Neural progenitor cell (in vitro differentiated cells): ENCODE measurements around the gene GCC1. TPM values are rescaled to one million over a fixed set of nuclear protein-coding genes. Genes with fewer than 3 reads are reported as not detected.
A peak's percentile ranks its signal among the peaks of the same experiment; 100 is the strongest.

Experiments
- DNase-seq: peaks from one replicate; pipeline ENCODE4 v3.0.0-alpha.2; 2016; ENCODE audit warnings: low spot score
- H2AFZ ChIP-seq: fragments of 200-600 bp; sonication (generic); replicated peaks from 2 replicates; pipeline ENCODE4 v1.6.1; 2016; ENCODE audit warnings: antibody characterized with exemption
- H3F3A ChIP-seq: fragments of 200-600 bp; sonication (generic); 2 replicates; pipeline ENCODE4 v1.6.1; 2016; ENCODE audit warnings: antibody characterized with exemption, low read depth
- H3K27ac ChIP-seq: fragments of 200-600 bp; sonication (generic); 2 replicates; pipeline ENCODE4 v1.5.1; 2016; ENCODE audit warnings: mild to moderate bottlenecking
- H3K27me3 ChIP-seq: fragments of 200-600 bp; sonication (generic); 2 replicates; pipeline ENCODE4 v1.6.1; 2016; ENCODE audit warnings: mild to moderate bottlenecking, moderate library complexity
- H3K36me3 ChIP-seq: fragments of 200-600 bp; sonication (generic); 2 replicates; pipeline ENCODE4 v1.5.1; 2016
- H3K4me1 ChIP-seq: fragments of 200-600 bp; sonication (generic); 2 replicates; pipeline ENCODE4 v1.6.1; 2016; ENCODE audit warnings: mixed run types
- H3K4me2 ChIP-seq: fragments of 200-600 bp; sonication (generic); 2 replicates; pipeline ENCODE4 v1.6.1; 2016
- H3K4me3 ChIP-seq: fragments of 200-600 bp; sonication (generic); 2 replicates; pipeline ENCODE4 v1.5.1; 2016
- H3K79me2 ChIP-seq: fragments of 200-600 bp; sonication (generic); 2 replicates; pipeline ENCODE4 v1.6.1; 2016; ENCODE audit warnings: low read depth
- H3K9ac ChIP-seq: fragments of 200-600 bp; sonication (generic); 2 replicates; pipeline ENCODE4 v1.6.1; 2016
- H3K9me3 ChIP-seq: fragments of 200-600 bp; sonication (generic); 2 replicates; pipeline ENCODE4 v1.5.1; 2016; ENCODE audit warnings: low read depth
- H4K20me1 ChIP-seq: fragments of 200-600 bp; sonication (generic); 2 replicates; pipeline ENCODE4 v1.6.1; 2016; ENCODE audit warnings: low read depth
- H3K27ac Mint-ChIP-seq: 3 replicates; pipeline ENCODE4 v1.8.0; 2021; ENCODE audit warnings: mixed read lengths
- H3K27me3 Mint-ChIP-seq: 2 replicates; pipeline ENCODE4 v1.8.0; 2022; ENCODE audit warnings: low read depth, mild to moderate bottlenecking, inconsistent platforms, moderate library complexity, mixed read lengths; ENCODE audit not compliant: insufficient read depth
- H3K36me3 Mint-ChIP-seq: 3 replicates; pipeline ENCODE4 v1.8.0; 2021; ENCODE audit warnings: mixed read lengths
- H3K4me1 Mint-ChIP-seq: 3 replicates; pipeline ENCODE4 v1.8.0; 2021; ENCODE audit warnings: mixed read lengths
- H3K4me3 Mint-ChIP-seq: 3 replicates; pipeline ENCODE4 v1.8.0; 2021; ENCODE audit warnings: mild to moderate bottlenecking, moderate library complexity, mixed read lengths
- H3K9me3 Mint-ChIP-seq: 3 replicates; pipeline ENCODE4 v1.8.0; 2020; ENCODE audit warnings: mixed read lengths
- EZH2 ChIP-seq: fragments of 200-600 bp; sonication (generic); IDR thresholded peaks from 2 replicates; pipeline ENCODE4 v1.6.1; 2017; ENCODE audit warnings: antibody characterized with exemption, mild to moderate bottlenecking, moderate library complexity
- EZH2phosphoT487 ChIP-seq: fragments of 200-600 bp; sonication (generic); IDR thresholded peaks from 2 replicates; pipeline ENCODE4 v1.6.1; 2017; ENCODE audit warnings: antibody characterized with exemption
- total RNA-seq: library from RNA; depleted of rRNA; stranded (reverse); fragments of >200 nt; gene quantifications from 2 replicates; pipeline ENCODE4 v1.2.3, GENCODE V29; 2015; ENCODE audit warnings: low replicate concordance
- TF ChIP-seq, protein P1 (sequence below): fragments of 200-600 bp; sonication (generic); IDR thresholded peaks from 2 replicates; pipeline ENCODE4 v1.5.1; 2017; ENCODE audit warnings: antibody characterized with exemption, mild to moderate bottlenecking

GCC1 gene
- total RNA-seq, 1 donor from 2014 or later: 7.1 TPM

- Histone ChIP-seq H3K4me1 (peaks cover 42% of the 10 kb centered on the region), H3K27me3 (peaks cover 9% of the 10 kb centered on the region), H3K4me2 (peak overlapping the region; percentile 80), H4K20me1 (no peaks in the 10 kb centered on the region), H3K4me3 (peak overlapping the region; percentile 36), H3K9ac (no peak overlapping the region), H3K36me3 (no peaks in the 10 kb centered on the region), H3K27ac (no peak overlapping the region), H3K79me2 (no peaks in the 10 kb centered on the region), H3K9me3 (no peaks in the 10 kb centered on the region), H2AFZ (no peak overlapping the region), H3F3A (peaks cover 31% of the 10 kb centered on the region)
- Mint-ChIP-seq H3K4me1 (peaks cover 17% of the 10 kb centered on the region), H3K27ac (no peak overlapping the region), H3K36me3 (no peaks in the 10 kb centered on the region), H3K27me3 (peaks cover 9% of the 10 kb centered on the region), H3K4me3 (peak overlapping the region; percentile 84), H3K9me3 (peaks cover 4% of the 10 kb centered on the region)
- TF ChIP-seq EZH2phosphoT487 (no peak), EZH2 (no peak)
- TF ChIP-seq, protein P1, sequence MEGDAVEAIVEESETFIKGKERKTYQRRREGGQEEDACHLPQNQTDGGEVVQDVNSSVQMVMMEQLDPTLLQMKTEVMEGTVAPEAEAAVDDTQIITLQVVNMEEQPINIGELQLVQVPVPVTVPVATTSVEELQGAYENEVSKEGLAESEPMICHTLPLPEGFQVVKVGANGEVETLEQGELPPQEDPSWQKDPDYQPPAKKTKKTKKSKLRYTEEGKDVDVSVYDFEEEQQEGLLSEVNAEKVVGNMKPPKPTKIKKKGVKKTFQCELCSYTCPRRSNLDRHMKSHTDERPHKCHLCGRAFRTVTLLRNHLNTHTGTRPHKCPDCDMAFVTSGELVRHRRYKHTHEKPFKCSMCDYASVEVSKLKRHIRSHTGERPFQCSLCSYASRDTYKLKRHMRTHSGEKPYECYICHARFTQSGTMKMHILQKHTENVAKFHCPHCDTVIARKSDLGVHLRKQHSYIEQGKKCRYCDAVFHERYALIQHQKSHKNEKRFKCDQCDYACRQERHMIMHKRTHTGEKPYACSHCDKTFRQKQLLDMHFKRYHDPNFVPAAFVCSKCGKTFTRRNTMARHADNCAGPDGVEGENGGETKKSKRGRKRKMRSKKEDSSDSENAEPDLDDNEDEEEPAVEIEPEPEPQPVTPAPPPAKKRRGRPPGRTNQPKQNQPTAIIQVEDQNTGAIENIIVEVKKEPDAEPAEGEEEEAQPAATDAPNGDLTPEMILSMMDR: no peak
- DNase-seq: peak; percentile 56
Observed at GRCh38 chr7:127535546-127536393, 49.6 kb downstream of the GCC1 start.

DNA sequence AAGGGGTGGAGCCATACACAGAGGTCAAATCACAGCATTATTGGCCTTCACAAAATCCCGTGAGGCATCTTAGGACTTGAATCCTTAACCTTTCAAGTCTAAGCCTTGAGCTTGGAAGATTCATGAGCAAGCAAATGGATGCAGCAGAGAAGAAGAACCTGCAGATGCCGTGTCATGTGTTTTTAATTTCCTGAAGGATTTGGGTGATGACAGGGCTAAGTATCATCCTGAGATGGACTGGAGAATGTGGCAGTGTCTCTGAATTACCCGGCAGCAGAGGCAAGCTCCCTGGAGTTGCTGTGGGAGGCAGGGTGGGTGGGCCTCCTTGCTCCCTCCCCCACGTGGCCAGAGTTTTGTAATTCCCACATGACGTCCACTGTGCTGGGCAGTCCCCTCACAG lies 50.8 kb downstream of the GCC1 start:
- no peak overlapping the region for H2AFZ ChIP-seq
- H3K9ac ChIP-seq: no peak overlapping the region
- H3F3A ChIP-seq: peaks cover 31% of the 10 kb centered on the region
- Mint-ChIP-seq H3K27me3 (peaks cover 9% of the 10 kb centered on the region), H3K4me1 (peaks cover 17% of the 10 kb centered on the region), H3K4me3 (no peak overlapping the region), H3K36me3 (no peaks in the 10 kb centered on the region), H3K27ac (no peak overlapping the region), H3K9me3 (peaks cover 9% of the 10 kb centered on the region)
- no peak overlapping the region for H3K4me3 ChIP-seq
- peaks cover 9% of the 10 kb centered on the region for H3K27me3 ChIP-seq
- H3K79me2 ChIP-seq: no peaks in the 10 kb centered on the region
- TF ChIP-seq, protein P1: no peak
- TF ChIP-seq EZH2 (no peak), EZH2phosphoT487 (no peak)
- peaks cover 6% of the 10 kb centered on the region for H3K9me3 ChIP-seq
- peak; percentile 10 for DNase-seq
- peaks cover 42% of the 10 kb centered on the region for H3K4me1 ChIP-seq
- no peak overlapping the region for H3K4me2 ChIP-seq
- H3K27ac ChIP-seq: no peak overlapping the region
- H4K20me1 ChIP-seq: no peaks in the 10 kb centered on the region
- peaks cover 4% of the 10 kb centered on the region for H3K36me3 ChIP-seq

GRCh38 chr7:127532736-127533135 lies 52.7 kb downstream of the GCC1 start:
- H3K27me3 ChIP-seq: peaks cover 9% of the 10 kb centered on the region

More at GRCh38 chr7:127532736-127533135, 52.7 kb downstream of the GCC1 start:
- H3F3A ChIP-seq: peaks cover 29% of the 10 kb centered on the region
- H3K4me2 ChIP-seq: no peak overlapping the region
- H2AFZ ChIP-seq: no peak overlapping the region
- no peaks in the 10 kb centered on the region for H4K20me1 ChIP-seq
- no peak overlapping the region for H3K27ac ChIP-seq
- H3K79me2 ChIP-seq: no peaks in the 10 kb centered on the region
- DNase-seq: no peak
- no peak overlapping the region for H3K4me3 Mint-ChIP-seq
- no peak overlapping the region for H3K27ac Mint-ChIP-seq
- no peaks in the 10 kb centered on the region for H3K36me3 Mint-ChIP-seq
- H3K9me3 ChIP-seq: peaks cover 10% of the 10 kb centered on the region
- H3K4me3 ChIP-seq: no peak overlapping the region
- no peak overlapping the region for H3K9ac ChIP-seq
- H3K27me3 Mint-ChIP-seq: peaks cover 6% of the 10 kb centered on the region
- peaks cover 8% of the 10 kb centered on the region for H3K36me3 ChIP-seq
- peaks cover 16% of the 10 kb centered on the region for H3K9me3 Mint-ChIP-seq
- TF ChIP-seq, protein P1: no peak
- TF ChIP-seq EZH2phosphoT487 (no peak), EZH2 (no peak)
- H3K4me1 Mint-ChIP-seq: peaks cover 17% of the 10 kb centered on the region
- peaks cover 36% of the 10 kb centered on the region for H3K4me1 ChIP-seq
